K562 (cell line): ENCODE measurements around the gene SV2C. TPM values are rescaled to one million over a fixed set of nuclear protein-coding genes. Genes with fewer than 3 reads are reported as not detected.

Source experiments
- ATAC-seq: fragments of 200-7000 bp; cut with Tn5 transposase; 3 replicates; pipeline ENCODE4 v1.9.1; 2020; ENCODE audit warnings: moderate library complexity
- BruUV-seq: library from RNA; stranded (reverse); fragments of 400-500 nt; replicated peaks from 2 replicates; lab custom pipeline; 2021; lab: Mats Ljungman, UMichigan
- CTCF ChIA-PET: fragments of 300-600 bp; formaldehyde crosslinking; extraction: SDS; loops from one replicate; lab custom pipeline; 2021; ENCODE audit warnings: low intra/inter-chr PET ratio; lab: Yijun Ruan, JAX
- POLR2A ChIA-PET: fragments of 300-600, 350-650 bp; sonication (Branson Sonifier 250); formaldehyde crosslinking; extraction: SDS; loops from one replicate; lab custom pipeline; 2021; ENCODE audit warnings: antibody characterized with exemption, inconsistent platforms; lab: Yijun Ruan, JAX
- DNase-seq, 4 experiments: peaks; one replicate each; pipeline versions ENCODE4 v3.0.0 to v3.0.0-alpha.2; 2011 to 2018; ENCODE audit warnings: low spot score in 3 of 4, mixed read lengths in 3 of 4; ENCODE audit errors: extremely low read depth in 1 of 4
- FAIRE-seq: peaks from 2 replicates; lab custom pipeline; 2011; peaks lifted over from hg19 to GRCh38; lab: Jason Lieb, UNC
- H2AFZ ChIP-seq: 2 replicates; pipeline ENCODE4 v1.6.0; 2011; ENCODE audit warnings: low read depth, low read length, control low read depth, inconsistent platforms
- H3K27ac ChIP-seq: fragments of 200-600 bp; 3 replicates; pipeline ENCODE4 v1.8.0; 2011; ENCODE audit warnings: low read depth, mild to moderate bottlenecking, control low read depth, inconsistent platforms, low read length, moderate library complexity, mixed read lengths; ENCODE audit errors: extremely low read depth
- H3K27me3 ChIP-seq, 2 experiments: fragments of 300-600 bp in 1 of 2; 2 replicates in 1 of 2; 3 replicates in 1 of 2; pipeline versions ENCODE4 v1.6.0 to v1.8.0; 2011; ENCODE audit warnings: inconsistent platforms in 2 of 2, low read length in 2 of 2, mild to moderate bottlenecking in 1 of 2, mixed read lengths in 1 of 2, moderate library complexity in 1 of 2; ENCODE audit not compliant: control insufficient read depth in 2 of 2, insufficient read depth in 2 of 2
- H3K36me3 ChIP-seq: fragments of 300-600 bp; 3 replicates; pipeline ENCODE4 v1.8.0; 2011; ENCODE audit warnings: mild to moderate bottlenecking, low read length, inconsistent platforms; ENCODE audit not compliant: control insufficient read depth, insufficient read depth
- H3K4me1 ChIP-seq, 2 experiments: fragments of 200-600 bp in 1 of 2; replicated peaks in 1 of 2; 2 replicates in 1 of 2; 3 replicates in 1 of 2; pipeline versions ENCODE4 v1.5.1 to v1.8.0; 2011; ENCODE audit warnings: inconsistent platforms in 2 of 2, low read length in 2 of 2, mild to moderate bottlenecking in 1 of 2, mixed read lengths in 1 of 2, moderate library complexity in 1 of 2; ENCODE audit not compliant: control insufficient read depth in 2 of 2, insufficient read depth in 2 of 2
- H3K4me2 ChIP-seq: 2 replicates; pipeline ENCODE4 v1.6.1; 2011; ENCODE audit warnings: low read length, control low read depth, inconsistent platforms, mixed read lengths; ENCODE audit not compliant: insufficient read depth
- H3K4me3 ChIP-seq: fragments of 200-600 bp; sonication (generic), shearing (Covaris generic); 2 replicates; pipeline ENCODE4 v1.5.1; 2016; ENCODE audit warnings: control low read depth, inconsistent platforms
- H3K79me2 ChIP-seq: fragments of 200-600 bp; 3 replicates; pipeline ENCODE4 v1.8.0; 2011; ENCODE audit warnings: low read length, inconsistent platforms; ENCODE audit not compliant: control insufficient read depth, insufficient read depth
- H3K9ac ChIP-seq, 2 experiments: 2 replicates each; pipeline versions ENCODE4 v1.6.0 to v1.6.1; 2011; ENCODE audit warnings: low read depth in 2 of 2, low read length in 2 of 2, control low read depth in 1 of 2, inconsistent platforms in 1 of 2, mild to moderate bottlenecking in 1 of 2, mixed read lengths in 1 of 2; ENCODE audit not compliant: insufficient read depth in 1 of 2
- H3K9me1 ChIP-seq: one replicate; pipeline ENCODE4 v1.6.0; 2011; ENCODE audit warnings: inconsistent platforms, mild to moderate bottlenecking, low read length, moderate library complexity; ENCODE audit not compliant: control insufficient read depth, insufficient read depth
- H3K9me3 ChIP-seq: replicated peaks from 2 replicates; pipeline ENCODE4 v1.5.1; 2011; ENCODE audit warnings: low read depth, low read length, inconsistent platforms; ENCODE audit not compliant: control insufficient read depth, insufficient read depth
- H4K20me1 ChIP-seq: replicated peaks from 2 replicates; pipeline ENCODE4 v1.6.1; 2011; ENCODE audit warnings: low read length, inconsistent platforms, mixed read lengths; ENCODE audit not compliant: control insufficient read depth, insufficient read depth
- ARHGAP35 ChIP-seq: fragments of 450-650 bp; IDR thresholded peaks from 2 replicates; pipeline ENCODE4 v1.6.1; 2018; ENCODE audit not compliant: partially characterized antibody
- KLF10 ChIP-seq: fragments of 250-450 bp; sonication (Bioruptor Pico); IDR thresholded peaks from 2 replicates; pipeline ENCODE4 v1.6.1; 2021; ENCODE audit warnings: matching md5 sums
- NCOA2 ChIP-seq, 2 experiments: fragments of 450-650 bp; IDR thresholded peaks; 2 replicates each; pipeline ENCODE4 v1.6.1; 2018; ENCODE audit warnings: mild to moderate bottlenecking in 2 of 2, moderate library complexity in 1 of 2; ENCODE audit not compliant: partially characterized antibody in 2 of 2
- NFE2 ChIP-seq: IDR thresholded peaks from 2 replicates; pipeline ENCODE4 v1.6.1; 2014; ENCODE audit warnings: antibody characterized with exemption, low read depth
- POLR3A ChIP-seq: IDR thresholded peaks from 2 replicates; pipeline ENCODE4 v1.6.1; 2011; ENCODE audit warnings: borderline replicate concordance, mild to moderate bottlenecking, moderate library complexity; ENCODE audit not compliant: insufficient read length, insufficient read depth; ENCODE audit errors: extremely low read depth
- ZNF644 ChIP-seq: fragments of 200-800 bp; sonication (Bioruptor generic); IDR thresholded peaks from 2 replicates; pipeline ENCODE4 v1.6.1; 2016; ENCODE audit warnings: low read depth, missing genetic modification characterization, missing compliant biosample characterization
- WGBS: fragments of 100-300 bp; shearing (Covaris generic); methylation state at CpG from one replicate; pipeline ENCODE4 v1.1.6; 2016; ENCODE audit warnings: low coverage, mixed read lengths; ENCODE audit not compliant: insufficient coverage; ENCODE audit errors: missing lambda C conversion rate; 5-methylcytosine and 5-hydroxymethylcytosine counted together
- in situ Hi-C: fragments of 300-500 bp; cut with MboI; formaldehyde crosslinking; loops from 4 replicates; pipeline ENCODE4 v1.15.0; 2018; ENCODE audit warnings: inconsistent platforms, mixed read lengths
- intact Hi-C: fragments of 100-400 bp; cut with micrococcal nuclease; formaldehyde crosslinking; loops from 2 replicates; pipeline ENCODE4 v1.14.2; 2022
- polyA plus RNA-seq, 8 experiments: library from polyadenylated mRNA; depleted of rRNA in 4 of 8; stranded (reverse) in 5 of 8; unstranded in 3 of 8; fragments of >200 nt; fragmentation: Nextera tagmentation in 2 of 8; fragmentation: Illumina TruSeq in 1 of 8; extraction: Ambion mirVana in 2 of 8; extraction: Trizol in 1 of 8; gene quantifications; 2 replicates each; pipeline versions ENCODE4 v1.2.1 to v1.2.3, GENCODE V29; 2011 to 2014; ENCODE audit warnings: inconsistent platforms in 1 of 8, missing spikeins in 1 of 8
- total RNA-seq, 7 experiments: library from RNA; depleted of rRNA in 6 of 7; stranded (reverse); fragments of >200 nt in 6 of 7; fragmentation: Illumina TruSeq in 2 of 7; extraction: Trizol in 2 of 7; gene quantifications; 2 replicates each; pipeline versions ENCODE4 v1.2.1 to v1.2.3, GENCODE V29; 2011 to 2021; ENCODE audit warnings: low replicate concordance in 1 of 7

SV2C gene
- total and polyA plus RNA-seq, 9 of the 15 experiments (the other 6 are each of a cell fraction or from before 2014, with no cell fraction given) = 0.05 TPM; not detected in 8

DNA sequence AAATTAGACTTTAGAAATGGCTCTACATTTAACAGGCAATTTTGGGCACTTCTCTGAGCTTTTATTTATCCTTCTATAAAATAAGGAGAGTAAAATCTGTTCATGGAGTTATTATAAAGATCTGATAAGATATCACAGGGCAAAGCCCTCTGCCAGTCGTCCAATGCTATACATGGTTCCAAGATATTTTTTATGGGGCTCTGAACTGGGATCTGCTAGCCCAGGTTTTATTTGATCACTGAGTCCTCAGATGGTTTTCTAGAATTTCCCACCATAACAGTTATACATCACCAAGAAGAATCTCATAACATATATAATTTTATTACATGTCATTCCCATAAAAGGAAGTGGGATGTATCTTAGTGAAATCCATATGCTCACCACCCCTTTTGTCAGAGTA is 296.7 kb downstream of the SV2C start:
- H3K4me3 ChIP-seq = no peak overlapping the region
- no peak overlapping the region for H3K9ac ChIP-seq
- no peaks in the 10 kb centered on the region for H3K9me3 ChIP-seq
- no TSS peak for BruUV-seq
- no peak overlapping the region for H3K27ac ChIP-seq
- DNase-seq = no peak
- CTCF ChIA-PET = no interaction called here
- intact Hi-C loops (no loop called here), in situ Hi-C loops (no loop called here)
- no peak overlapping the region for H2AFZ ChIP-seq
- no peaks in the 10 kb centered on the region for H3K9me1 ChIP-seq
- peaks cover 5 to 22% of the 10 kb centered on the region in 2 experiments; a peak in 3 of 5 replicates for H3K4me1 ChIP-seq
- TF ChIP-seq ZNF644 (tag) (no peak), NFE2 (no peak), POLR3A (no peak), KLF10 (CRISPR knock-in tag) (no peak), ARHGAP35 (no peak), NCOA2 (IDR thresholded peaks at IDR 0.05; ENCODE audit: partially characterized antibody in 2 of 2) (no peak)
- no peak for FAIRE-seq
- H4K20me1 ChIP-seq = no peaks in the 10 kb centered on the region
- no peaks in the 10 kb centered on the region for H3K27me3 ChIP-seq
- no peak for ATAC-seq
- H3K36me3 ChIP-seq = no peaks in the 10 kb centered on the region
- POLR2A ChIA-PET = no interaction called here
- H3K4me2 ChIP-seq = no peak overlapping the region
- H3K79me2 ChIP-seq = no peaks in the 10 kb centered on the region
- WGBS = 15% methylated on average over 1 of the region's 1 CpG
